HG03460 (cell line): ENCODE measurements around the gene RNF25.

Source experiments
- ATAC-seq: cut with Tn5 transposase; IDR thresholded peaks from one replicate; pipeline ENCODE4 v1.9.1; 2021; ENCODE audit not compliant: unreplicated experiment

The RNF25 gene

DNA sequence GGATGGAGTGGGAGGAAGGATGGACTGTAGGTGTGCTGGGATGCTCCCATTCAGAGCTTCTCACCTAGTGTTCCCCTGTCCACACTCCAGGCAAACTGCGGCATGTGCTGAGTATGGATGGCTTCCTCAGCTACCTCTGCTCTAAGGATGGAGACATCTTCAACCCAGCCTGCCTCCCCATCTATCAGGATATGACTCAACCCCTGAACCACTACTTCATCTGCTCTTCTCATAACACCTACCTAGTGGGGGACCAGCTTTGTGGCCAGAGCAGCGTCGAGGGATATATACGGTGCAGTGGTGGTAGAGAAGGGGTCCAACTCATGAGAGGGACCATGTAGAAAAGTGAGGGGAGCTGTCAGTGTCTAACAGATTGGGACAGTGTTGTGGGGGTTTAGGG, 43.9 kb downstream of the RNF25 start:
- ATAC-seq = no peak

- ATAC-seq = no peak
Observed at GRCh38 chr2:218626369-218626768, 45.4 kb downstream of the RNF25 start.

GRCh38 chr2:218623366-218623705, 48.5 kb downstream of the RNF25 start:
- ATAC-seq = no peak

DNA sequence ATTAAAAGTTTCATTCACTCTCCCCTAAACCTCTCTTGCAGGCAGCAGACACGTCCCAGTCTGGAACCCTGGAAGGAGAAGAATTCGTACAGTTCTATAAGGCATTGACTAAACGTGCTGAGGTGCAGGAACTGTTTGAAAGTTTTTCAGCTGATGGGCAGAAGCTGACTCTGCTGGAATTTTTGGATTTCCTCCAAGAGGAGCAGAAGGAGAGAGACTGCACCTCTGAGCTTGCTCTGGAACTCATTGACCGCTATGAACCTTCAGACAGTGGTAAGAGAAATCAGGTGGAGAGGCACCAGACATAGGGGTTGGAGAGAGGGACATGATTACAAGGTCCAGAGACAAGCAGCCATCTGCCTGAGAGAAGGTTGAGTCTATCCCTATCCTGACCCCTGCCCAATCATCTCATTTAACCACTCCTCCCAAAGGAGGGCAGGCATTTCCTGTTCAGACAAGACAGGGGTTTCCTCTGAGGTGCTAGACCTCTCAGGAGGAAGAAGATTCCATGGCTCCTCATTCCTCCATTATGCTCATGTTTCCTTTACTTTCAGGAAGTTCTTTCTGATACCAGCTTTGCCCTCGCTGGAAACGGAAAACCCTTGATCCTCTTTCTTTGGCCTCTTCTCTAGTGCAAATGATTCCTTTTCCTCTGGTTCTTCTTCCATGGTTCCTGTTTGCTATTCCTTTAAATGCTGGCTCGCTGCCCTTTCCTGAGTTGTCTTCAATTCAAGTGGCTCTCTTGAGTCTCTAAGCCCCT, 49.0 kb downstream of the RNF25 start:
- no peak for ATAC-seq

DNA sequence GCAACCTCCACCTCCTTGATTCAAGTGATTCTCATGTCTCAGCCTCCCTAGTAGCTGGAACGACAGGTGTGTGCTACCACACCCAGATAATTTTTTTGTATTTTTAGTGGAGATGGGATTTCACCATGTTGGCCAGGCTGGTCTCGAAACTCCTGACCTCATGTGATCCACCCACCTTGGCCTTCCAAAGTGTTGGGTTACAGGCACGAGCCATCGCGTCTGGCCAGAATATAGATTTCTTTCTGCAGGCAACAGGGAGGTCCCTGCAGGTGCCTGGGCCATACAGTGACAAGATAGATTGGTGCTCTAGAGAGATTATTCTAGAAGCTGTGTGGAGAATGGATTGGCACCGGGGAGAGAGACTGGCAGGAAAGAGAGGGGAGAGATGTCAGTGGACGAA, 50.8 kb downstream of the RNF25 start:
- ATAC-seq = no peak

GRCh38 chr2:218618102-218618860, 53.5 kb downstream of the RNF25 start:
- no peak for ATAC-seq

DNA sequence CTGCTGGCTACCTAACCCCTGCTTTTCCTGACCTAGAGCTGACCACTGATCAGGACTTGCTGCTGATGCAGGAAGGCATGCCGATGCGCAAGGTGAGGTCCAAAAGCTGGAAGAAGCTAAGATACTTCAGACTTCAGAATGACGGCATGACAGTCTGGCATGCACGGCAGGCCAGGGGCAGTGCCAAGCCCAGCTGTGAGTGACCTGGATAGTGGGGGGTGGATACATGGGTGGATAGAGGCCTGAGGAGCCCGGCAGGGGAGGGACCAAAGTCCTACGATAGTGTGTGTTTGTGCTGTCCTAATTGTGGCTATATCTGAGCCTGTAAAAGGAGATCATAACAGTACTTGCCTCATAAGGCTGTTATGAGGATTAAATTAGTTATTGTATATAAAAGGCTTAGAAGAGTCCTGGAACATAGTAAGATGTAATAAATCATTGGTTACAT, 55.9 kb downstream of the RNF25 start:
- no peak for ATAC-seq
